Loucy (cell line): ENCODE results near the gene SSBP2.
A peak's percentile ranks its signal among the peaks of the same experiment; 100 is the strongest.

Experiments used
- H2AFZ ChIP-seq: fragments of 200-600 bp; sonication (generic); 2 replicates; pipeline ENCODE4 v1.6.0; 2016; ENCODE audit warnings: antibody characterized with exemption, mild to moderate bottlenecking, low read length, moderate library complexity
- H3F3A ChIP-seq: fragments of 200-600 bp; 2 replicates; pipeline ENCODE4 v1.6.0; 2016; ENCODE audit warnings: antibody characterized with exemption, low read depth, mild to moderate bottlenecking
- H3K27me3 ChIP-seq: fragments of 200-600 bp; sonication (generic); 2 replicates; pipeline ENCODE4 v1.6.1; 2014; ENCODE audit warnings: low read length, mild to moderate bottlenecking; ENCODE audit not compliant: insufficient read depth, poor library complexity, severe bottlenecking
- H3K36me3 ChIP-seq: fragments of 200-600 bp; sonication (generic); 2 replicates; pipeline ENCODE4 v1.6.1; 2016; ENCODE audit warnings: low read length; ENCODE audit not compliant: insufficient read depth
- H3K4me1 ChIP-seq: fragments of 200-600 bp; sonication (generic); 2 replicates; pipeline ENCODE4 v1.5.1; 2014; ENCODE audit warnings: low read length, mild to moderate bottlenecking; ENCODE audit not compliant: insufficient read depth, poor library complexity, severe bottlenecking
- H3K4me2 ChIP-seq: fragments of 200-600 bp; sonication (generic); 2 replicates; pipeline ENCODE4 v1.6.0; 2014; ENCODE audit warnings: antibody characterized with exemption, low read length, low read depth, mild to moderate bottlenecking; ENCODE audit not compliant: poor library complexity, severe bottlenecking
- H3K4me3 ChIP-seq: fragments of 200-600 bp; sonication (generic); 2 replicates; pipeline ENCODE4 v1.5.1; 2014; ENCODE audit warnings: low read length, mild to moderate bottlenecking, mixed read lengths; ENCODE audit not compliant: poor library complexity, severe bottlenecking
- H3K79me2 ChIP-seq: fragments of 200-600 bp; sonication (generic); 2 replicates; pipeline ENCODE4 v1.6.1; 2014; ENCODE audit warnings: low read length; ENCODE audit not compliant: insufficient read depth
- H3K9ac ChIP-seq: fragments of 200-600 bp; sonication (generic); 2 replicates; pipeline ENCODE4 v1.6.0; 2014; ENCODE audit warnings: mild to moderate bottlenecking, low read depth, low read length, moderate library complexity; ENCODE audit not compliant: poor library complexity, severe bottlenecking
- H3K9me2 ChIP-seq: fragments of 200-600 bp; sonication (generic); replicated peaks from 2 replicates; pipeline ENCODE4 v1.6.1; 2016; ENCODE audit warnings: low read depth, low read length, mixed read lengths
- H3K9me3 ChIP-seq: fragments of 200-600 bp; sonication (generic); 2 replicates; pipeline ENCODE4 v1.6.1; 2014; ENCODE audit warnings: mild to moderate bottlenecking, antibody characterized with exemption, low read length, low read depth; ENCODE audit not compliant: insufficient read depth
- H4K20me1 ChIP-seq: fragments of 200-600 bp; sonication (generic); 2 replicates; pipeline ENCODE4 v1.6.0; 2014; ENCODE audit warnings: antibody characterized with exemption, low read length, mild to moderate bottlenecking; ENCODE audit not compliant: insufficient read depth, poor library complexity, severe bottlenecking
- CTCF ChIP-seq: fragments of 200-600 bp; sonication (generic); conservative IDR thresholded peaks from 2 replicates; pipeline ENCODE4 v1.5.1; 2014; ENCODE audit warnings: mild to moderate bottlenecking, antibody characterized with exemption, low read length
- EZH2phosphoT487 ChIP-seq: fragments of 200-600 bp; IDR thresholded peaks from 2 replicates; pipeline ENCODE4 v1.6.1; 2018; ENCODE audit warnings: antibody characterized with exemption, mild to moderate bottlenecking, moderate library complexity, borderline replicate concordance

Gene SSBP2

GRCh38 chr5:81724571-81724970 lies 26.3 kb downstream of the SSBP2 start:
- Histone ChIP-seq H3K27me3 (no peaks in the 10 kb centered on the region), H4K20me1 (peaks cover 94% of the 10 kb centered on the region)

GRCh38 chr5:81724108-81724507 lies 26.8 kb downstream of the SSBP2 start:
- H3K4me3 ChIP-seq = no peak overlapping the region
- H4K20me1 ChIP-seq = peaks cover 94% of the 10 kb centered on the region
- no peaks in the 10 kb centered on the region for H3K9me3 ChIP-seq
- H3K9ac ChIP-seq = no peak overlapping the region
- no peak overlapping the region for H2AFZ ChIP-seq
- no peaks in the 10 kb centered on the region for H3F3A ChIP-seq
- no peaks in the 10 kb centered on the region for H3K9me2 ChIP-seq
- no peaks in the 10 kb centered on the region for H3K36me3 ChIP-seq
- H3K4me1 ChIP-seq = peaks cover 72% of the 10 kb centered on the region
- TF ChIP-seq EZH2phosphoT487 = no peak
- TF ChIP-seq CTCF = no peak
- H3K27me3 ChIP-seq = no peaks in the 10 kb centered on the region
- peaks cover 100% of the 10 kb centered on the region for H3K79me2 ChIP-seq
- no peak overlapping the region for H3K4me2 ChIP-seq

More at GRCh38 chr5:81724571-81724970, 26.3 kb downstream of the SSBP2 start:
- Histone ChIP-seq H3K9me3 (no peaks in the 10 kb centered on the region), H2AFZ (no peak overlapping the region), H3F3A (no peaks in the 10 kb centered on the region), H3K4me3 (no peak overlapping the region), H3K79me2 (peaks cover 100% of the 10 kb centered on the region), H3K9ac (no peak overlapping the region), H3K9me2 (no peaks in the 10 kb centered on the region), H3K36me3 (no peaks in the 10 kb centered on the region), H3K4me2 (no peak overlapping the region), H3K4me1 (peaks cover 71% of the 10 kb centered on the region)
- TF ChIP-seq EZH2phosphoT487 (no peak), CTCF (no peak)

GRCh38 chr5:81721049-81721448 lies 29.8 kb downstream of the SSBP2 start:
- H3K36me3 ChIP-seq = no peaks in the 10 kb centered on the region
- peaks cover 98% of the 10 kb centered on the region for H4K20me1 ChIP-seq
- no peak for TF ChIP-seq EZH2phosphoT487
- TF ChIP-seq CTCF = no peak
- H2AFZ ChIP-seq = no peak overlapping the region
- no peaks in the 10 kb centered on the region for H3K9me3 ChIP-seq
- peaks cover 88% of the 10 kb centered on the region for H3K4me1 ChIP-seq
- H3K4me2 ChIP-seq = peak overlapping the region; percentile 50
- no peaks in the 10 kb centered on the region for H3K27me3 ChIP-seq
- H3K4me3 ChIP-seq = no peak overlapping the region
- peaks cover 100% of the 10 kb centered on the region for H3K79me2 ChIP-seq
- no peaks in the 10 kb centered on the region for H3F3A ChIP-seq
- H3K9me2 ChIP-seq = no peaks in the 10 kb centered on the region
- H3K9ac ChIP-seq = peak overlapping the region; percentile 33
